Measurements from ENCODE around the gene DDAH2.

The DDAH2 gene

DNA sequence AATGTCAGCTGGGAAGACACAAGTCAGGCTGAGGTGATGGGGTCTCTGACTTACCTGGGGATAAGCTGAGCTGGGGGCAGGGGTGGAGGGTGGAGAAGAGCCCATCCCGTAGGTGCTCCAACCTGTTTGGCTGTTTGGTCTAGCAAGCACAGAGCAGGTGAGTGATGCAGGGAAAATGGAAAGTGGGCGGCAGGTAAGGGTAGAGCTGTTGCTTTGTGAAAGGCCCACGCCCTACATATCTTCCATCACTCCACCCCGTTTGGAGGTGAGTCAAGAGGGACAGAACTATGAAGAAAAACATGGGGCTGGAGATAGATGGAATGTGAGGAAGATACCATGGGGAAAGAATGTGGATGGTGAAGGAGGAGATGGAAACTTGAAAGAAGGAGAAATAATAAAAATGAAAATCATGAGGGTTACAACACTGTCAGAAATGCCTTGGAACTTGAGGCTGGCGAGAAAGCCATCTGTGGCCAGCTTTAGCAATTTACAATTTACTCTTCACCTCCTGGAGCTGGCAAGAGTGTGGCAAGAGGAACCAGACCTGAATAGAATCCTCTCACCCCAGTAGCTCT is 8.8 kb downstream of the DDAH2 start:
- no peaks in the 10 kb centered on the region for H3K9me3 ChIP-seq (ENCODE audit: low read length)
- TF ChIP-seq EZH2 (IDR thresholded peaks at IDR 0.05; ENCODE audit: borderline replicate concordance, low read length) = no peak
- TF ChIP-seq, protein P1, sequence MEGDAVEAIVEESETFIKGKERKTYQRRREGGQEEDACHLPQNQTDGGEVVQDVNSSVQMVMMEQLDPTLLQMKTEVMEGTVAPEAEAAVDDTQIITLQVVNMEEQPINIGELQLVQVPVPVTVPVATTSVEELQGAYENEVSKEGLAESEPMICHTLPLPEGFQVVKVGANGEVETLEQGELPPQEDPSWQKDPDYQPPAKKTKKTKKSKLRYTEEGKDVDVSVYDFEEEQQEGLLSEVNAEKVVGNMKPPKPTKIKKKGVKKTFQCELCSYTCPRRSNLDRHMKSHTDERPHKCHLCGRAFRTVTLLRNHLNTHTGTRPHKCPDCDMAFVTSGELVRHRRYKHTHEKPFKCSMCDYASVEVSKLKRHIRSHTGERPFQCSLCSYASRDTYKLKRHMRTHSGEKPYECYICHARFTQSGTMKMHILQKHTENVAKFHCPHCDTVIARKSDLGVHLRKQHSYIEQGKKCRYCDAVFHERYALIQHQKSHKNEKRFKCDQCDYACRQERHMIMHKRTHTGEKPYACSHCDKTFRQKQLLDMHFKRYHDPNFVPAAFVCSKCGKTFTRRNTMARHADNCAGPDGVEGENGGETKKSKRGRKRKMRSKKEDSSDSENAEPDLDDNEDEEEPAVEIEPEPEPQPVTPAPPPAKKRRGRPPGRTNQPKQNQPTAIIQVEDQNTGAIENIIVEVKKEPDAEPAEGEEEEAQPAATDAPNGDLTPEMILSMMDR (IDR thresholded peaks at IDR 0.05; ENCODE audit: low read length) = no peak
- H4K20me1 ChIP-seq (ENCODE audit: insufficient read depth, low read length) = no peaks in the 10 kb centered on the region
- H3K27ac ChIP-seq (ENCODE audit: low read depth, low read length, poor library complexity, severe bottlenecking) = no peak overlapping the region
- no peaks in the 10 kb centered on the region for H3K36me3 ChIP-seq (ENCODE audit: insufficient read depth, low read length)
- H3K27me3 ChIP-seq (ENCODE audit: insufficient read depth, low read length) = peaks cover 3% of the 10 kb centered on the region; the same call in 1 of the 2 replicates
- no peaks in the 10 kb centered on the region for H3K9me2 ChIP-seq (ENCODE audit: low read depth, low read length)
- H3K79me2 ChIP-seq (ENCODE audit: insufficient read depth, low read length) = no peaks in the 10 kb centered on the region
- H3K9ac ChIP-seq (ENCODE audit: low read length) = no peak overlapping the region
- 0 out of 2 replicates have a peak, but pooled peaks cover 4% of the 10 kb centered on the region for H3F3A ChIP-seq (ENCODE audit: insufficient read depth, low read length)
- no peak overlapping the region for H3K4me3 ChIP-seq (ENCODE audit: low read depth, low read length, poor library complexity, severe bottlenecking)
- H3K4me1 ChIP-seq (ENCODE audit: insufficient read depth, low read length, severe bottlenecking) = no peaks in the 10 kb centered on the region
- no peak overlapping the region for H2AFZ ChIP-seq (ENCODE audit: low read length)
- H3K4me2 ChIP-seq (ENCODE audit: low read length) = no peak overlapping the region

DNA sequence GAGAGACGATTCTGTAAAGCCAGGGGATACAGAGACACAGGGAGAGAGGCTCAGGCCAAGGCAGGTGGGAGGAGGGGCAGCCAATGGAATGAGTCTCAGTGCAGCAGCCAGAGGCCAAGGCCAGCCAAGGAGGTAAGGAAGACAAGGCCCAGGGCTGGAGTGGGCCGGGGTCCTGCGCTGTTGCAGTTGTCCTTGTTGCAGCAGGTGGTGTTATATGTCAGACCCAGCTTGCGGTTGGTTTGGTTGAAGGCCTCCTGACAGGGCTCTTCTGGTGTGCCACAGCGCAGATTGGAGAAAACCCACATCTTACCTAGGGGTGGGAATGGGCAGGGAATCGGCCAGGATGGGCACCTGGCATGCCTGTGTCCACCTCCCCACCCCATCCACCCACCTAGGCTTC is 10.1 kb downstream of the DDAH2 start:
- Histone ChIP-seq H3K36me3 (ENCODE audit: insufficient read depth, low read length) (no peaks in the 10 kb centered on the region), H3K79me2 (ENCODE audit: insufficient read depth, low read length) (no peaks in the 10 kb centered on the region), H2AFZ (ENCODE audit: low read length) (no peak overlapping the region), H4K20me1 (ENCODE audit: insufficient read depth, low read length) (no peaks in the 10 kb centered on the region), H3K9me3 (ENCODE audit: low read length) (no peaks in the 10 kb centered on the region), H3K4me1 (ENCODE audit: insufficient read depth, low read length, severe bottlenecking) (no peaks in the 10 kb centered on the region), H3K4me2 (ENCODE audit: low read length) (no peak overlapping the region), H3K27me3 (ENCODE audit: insufficient read depth, low read length) (peaks cover 3% of the 10 kb centered on the region; the same call in 1 of the 2 replicates), H3K9ac (ENCODE audit: low read length) (no peak overlapping the region), H3K4me3 (ENCODE audit: low read depth, low read length, poor library complexity, severe bottlenecking) (no peak overlapping the region), H3K27ac (ENCODE audit: low read depth, low read length, poor library complexity, severe bottlenecking) (no peak overlapping the region), H3F3A (ENCODE audit: insufficient read depth, low read length) (0 out of 2 replicates have a peak, but pooled peaks cover 4% of the 10 kb centered on the region), H3K9me2 (ENCODE audit: low read depth, low read length) (no peaks in the 10 kb centered on the region)
- TF ChIP-seq, protein P1 (IDR thresholded peaks at IDR 0.05; ENCODE audit: low read length) = no peak
- no peak for TF ChIP-seq EZH2 (IDR thresholded peaks at IDR 0.05; ENCODE audit: borderline replicate concordance, low read length)

DNA sequence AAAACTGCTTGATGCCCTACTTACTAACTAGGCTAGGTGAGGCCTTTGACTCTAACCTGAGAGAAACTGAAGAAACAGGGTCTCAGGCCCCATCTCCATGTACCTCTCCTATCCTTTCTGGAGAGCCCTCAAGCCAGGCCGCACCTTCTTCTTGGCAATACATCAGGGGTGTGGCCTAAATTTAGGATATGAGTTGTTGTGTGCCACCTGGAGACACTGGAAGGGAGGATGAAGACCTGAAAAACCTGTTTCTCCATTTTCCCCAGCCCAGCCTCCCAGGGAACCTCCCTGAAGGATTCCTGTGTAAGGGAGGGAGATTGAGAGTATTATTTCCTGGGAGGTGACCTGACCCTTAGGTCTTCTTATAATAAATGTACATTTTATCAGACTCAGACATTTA is 10.8 kb downstream of the DDAH2 start:
- TF ChIP-seq, protein P1 (IDR thresholded peaks at IDR 0.05; ENCODE audit: low read length) = no peak
- no peak for TF ChIP-seq EZH2 (IDR thresholded peaks at IDR 0.05; ENCODE audit: borderline replicate concordance, low read length)
- H4K20me1 ChIP-seq (ENCODE audit: insufficient read depth, low read length) = no peaks in the 10 kb centered on the region
- peaks cover 3% of the 10 kb centered on the region; the same call in 1 of the 2 replicates for H3K27me3 ChIP-seq (ENCODE audit: insufficient read depth, low read length)
- no peaks in the 10 kb centered on the region for H3K4me1 ChIP-seq (ENCODE audit: insufficient read depth, low read length, severe bottlenecking)
- no peaks in the 10 kb centered on the region for H3K9me2 ChIP-seq (ENCODE audit: low read depth, low read length)
- no peak overlapping the region for H3K27ac ChIP-seq (ENCODE audit: low read depth, low read length, poor library complexity, severe bottlenecking)
- 0 out of 2 replicates have a peak, but pooled peaks cover 4% of the 10 kb centered on the region for H3F3A ChIP-seq (ENCODE audit: insufficient read depth, low read length)
- H3K9me3 ChIP-seq (ENCODE audit: low read length) = no peaks in the 10 kb centered on the region
- H3K79me2 ChIP-seq (ENCODE audit: insufficient read depth, low read length) = no peaks in the 10 kb centered on the region
- no peaks in the 10 kb centered on the region for H3K36me3 ChIP-seq (ENCODE audit: insufficient read depth, low read length)
- H3K4me3 ChIP-seq (ENCODE audit: low read depth, low read length, poor library complexity, severe bottlenecking) = no peak overlapping the region
- H3K9ac ChIP-seq (ENCODE audit: low read length) = no peak overlapping the region
- no peak overlapping the region for H3K4me2 ChIP-seq (ENCODE audit: low read length)
- no peak overlapping the region for H2AFZ ChIP-seq (ENCODE audit: low read length)

All from OCI-LY1 (cell line).